Caco-2 (cell line): Measurements from ENCODE around the gene TRIM66. TPM values are rescaled to one million over a fixed set of nuclear protein-coding genes. Genes with fewer than 3 reads are reported as not detected.

Experiments used
- BruUV-seq: library from RNA; stranded (reverse); fragments of 400-500 nt; replicated peaks from 2 replicates; lab custom pipeline; 2021; lab: Mats Ljungman, UMichigan
- CTCF ChIA-PET: fragments of 300-600 bp; sonication (Branson Sonifier 250); formaldehyde crosslinking; loops from one replicate; lab custom pipeline; 2022; ENCODE audit warnings: antibody characterized with exemption; lab: Charles Lee
- POLR2A ChIA-PET: fragments of 300-600 bp; sonication (Branson Sonifier 250); formaldehyde crosslinking; loops from one replicate; lab custom pipeline; 2022; ENCODE audit warnings: antibody characterized with exemption; lab: Charles Lee
- DNase-seq, 2 experiments: peaks; one replicate each; pipeline versions ENCODE4 v3.0.0 to v3.0.0-alpha.2; 2020 to 2022
- H3K27me3 ChIP-seq: replicated peaks from 2 replicates; pipeline ENCODE4 v1.6.0; 2011; ENCODE audit warnings: low read length; ENCODE audit not compliant: control insufficient read depth, insufficient read depth
- H3K36me3 ChIP-seq: 2 replicates; pipeline ENCODE4 v1.5.1; 2011; ENCODE audit warnings: low read length; ENCODE audit not compliant: control insufficient read depth, insufficient read depth
- H3K4me1 ChIP-seq: fragments of 250-450 bp; sonication (Bioruptor Pico); 2 replicates; pipeline ENCODE4 v1.5.1; 2020; ENCODE audit warnings: mild to moderate bottlenecking
- H3K4me3 ChIP-seq: 2 replicates; pipeline ENCODE4 v1.5.1; 2011; ENCODE audit warnings: low read depth, mild to moderate bottlenecking, control low read depth, low read length
- H3K9me3 ChIP-seq: fragments of 250-450 bp; sonication (Bioruptor Pico); 2 replicates; pipeline ENCODE4 v1.5.1; 2020; ENCODE audit warnings: mild to moderate bottlenecking, moderate library complexity
- H3K27ac Mint-ChIP-seq: one replicate; pipeline ENCODE4 v1.8.0; 2022; ENCODE audit warnings: mixed read lengths; ENCODE audit not compliant: unreplicated experiment
- H3K27me3 Mint-ChIP-seq: one replicate; pipeline ENCODE4 v1.8.0; 2022; ENCODE audit warnings: mixed read lengths; ENCODE audit not compliant: insufficient read depth, unreplicated experiment
- H3K36me3 Mint-ChIP-seq: one replicate; pipeline ENCODE4 v1.8.0; 2022; ENCODE audit warnings: mild to moderate bottlenecking, mixed read lengths; ENCODE audit not compliant: insufficient read depth, unreplicated experiment
- H3K4me1 Mint-ChIP-seq: one replicate; pipeline ENCODE4 v1.8.0; 2022; ENCODE audit warnings: low read depth, mixed read lengths; ENCODE audit not compliant: unreplicated experiment
- H3K4me3 Mint-ChIP-seq: one replicate; pipeline ENCODE4 v1.8.0; 2022; ENCODE audit warnings: mild to moderate bottlenecking, moderate library complexity, mixed read lengths; ENCODE audit not compliant: unreplicated experiment
- H3K9me3 Mint-ChIP-seq: one replicate; pipeline ENCODE4 v1.8.0; 2022; ENCODE audit warnings: mixed read lengths; ENCODE audit not compliant: unreplicated experiment
- intact Hi-C: fragments of 100-400 bp; cut with micrococcal nuclease; formaldehyde crosslinking; loops from one replicate; pipeline ENCODE4 v1.10.0; 2022; ENCODE audit not compliant: unreplicated experiment
- total RNA-seq: library from RNA; stranded (reverse); gene quantifications from 2 replicates; pipeline ENCODE4 v1.2.3, GENCODE V29; 2022
- TF ChIP-seq, protein P1 (sequence below), 2 experiments: fragments of 200-600 bp in 1 of 2; IDR thresholded peaks; 1 replicate in 1 of 2; 2 replicates in 1 of 2; pipeline versions ENCODE4 v1.5.1 to v1.8.0; 2011 to 2022; ENCODE audit warnings: antibody characterized with exemption in 1 of 2, control low read depth in 1 of 2, inconsistent platforms in 1 of 2, low read depth in 1 of 2, low read length in 1 of 2, mild to moderate bottlenecking in 1 of 2, moderate library complexity in 1 of 2; ENCODE audit not compliant: insufficient read depth in 1 of 2, severe bottlenecking in 1 of 2, unreplicated experiment in 1 of 2

TRIM66 gene
- total RNA-seq, 1 experiment from 2014 or later = 18.4 TPM

DNA sequence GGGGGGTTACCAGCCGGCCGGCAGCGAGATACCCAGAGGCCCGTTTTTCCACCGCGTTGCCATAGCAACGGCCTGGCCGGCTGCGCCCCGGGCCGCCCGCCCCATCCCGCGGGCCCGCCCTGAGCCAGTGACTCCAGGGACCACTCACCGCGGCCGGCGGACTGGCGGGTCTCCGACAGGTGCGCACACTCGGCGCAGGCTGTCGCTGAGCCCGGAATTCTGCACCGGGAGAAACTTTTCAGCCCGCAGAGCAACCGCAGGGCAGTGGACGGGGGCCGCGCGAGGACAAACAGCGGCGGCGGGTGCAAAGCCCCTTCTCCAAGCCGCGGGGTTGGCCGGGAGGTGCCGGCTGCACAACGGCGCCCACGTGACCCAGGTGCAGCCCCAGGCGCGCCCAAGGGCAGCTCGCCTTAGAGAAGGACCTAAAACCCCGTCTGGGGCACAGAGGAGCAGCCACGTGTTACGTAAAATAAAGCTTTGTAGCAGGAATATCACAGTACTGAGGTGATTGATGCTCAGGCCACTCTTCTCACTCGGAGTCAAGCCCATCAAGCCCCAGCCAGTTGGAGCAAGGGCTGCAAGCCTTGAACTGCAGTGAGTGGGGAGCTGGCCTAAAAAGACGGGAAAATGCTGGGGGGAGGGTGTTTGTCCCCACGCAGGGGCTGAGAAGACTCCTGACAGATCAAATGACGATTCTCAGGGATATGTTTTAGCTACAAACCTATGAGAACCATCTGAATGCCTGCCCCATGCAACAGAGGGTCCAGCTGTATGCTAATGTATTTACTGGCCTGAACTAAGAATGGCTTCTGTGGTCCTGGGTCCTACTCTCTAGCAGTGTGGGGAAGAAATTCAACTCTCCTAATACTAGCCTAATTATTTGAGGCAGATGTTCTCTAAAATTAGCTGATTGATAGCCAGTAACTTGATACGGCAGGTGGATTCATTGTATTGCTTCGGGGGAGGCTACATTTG, 88.2 kb downstream of the TRIM66 start, which contains the start of gene STK33:
Gene STK33, minus strand, starts transcription at position 294 of the 975 bp plus-strand sequence. CDS start 119,323 bp downstream, outside the sequence.
- H3K9me3 ChIP-seq = no peaks in the 10 kb centered on the region
- H3K4me1 ChIP-seq = no peaks in the 10 kb centered on the region
- peak; percentile 40 to 45 for DNase-seq
- Mint-ChIP-seq H3K27ac (no peak within 1 kb of the TSS), H3K36me3 (no peaks in the 10 kb centered on the region), H3K9me3 (no peaks in the 10 kb centered on the region), H3K27me3 (peaks cover 18% of the 10 kb centered on the region), H3K4me1 (no peaks in the 10 kb centered on the region), H3K4me3 (peak within 1 kb of the TSS; percentile 63)
- POLR2A ChIA-PET = no interaction called here
- H3K36me3 ChIP-seq = no peaks in the 10 kb centered on the region
- CTCF ChIA-PET = interaction anchor here (0.7 kb wide), 1 partner anchor 10 kb away, joined by 3 read pairs; no protein-coding TSS in a partner anchor
- peak within 1 kb of the TSS; percentile 45 for H3K4me3 ChIP-seq
- BruUV-seq = no TSS peak
- TF ChIP-seq, protein P1, sequence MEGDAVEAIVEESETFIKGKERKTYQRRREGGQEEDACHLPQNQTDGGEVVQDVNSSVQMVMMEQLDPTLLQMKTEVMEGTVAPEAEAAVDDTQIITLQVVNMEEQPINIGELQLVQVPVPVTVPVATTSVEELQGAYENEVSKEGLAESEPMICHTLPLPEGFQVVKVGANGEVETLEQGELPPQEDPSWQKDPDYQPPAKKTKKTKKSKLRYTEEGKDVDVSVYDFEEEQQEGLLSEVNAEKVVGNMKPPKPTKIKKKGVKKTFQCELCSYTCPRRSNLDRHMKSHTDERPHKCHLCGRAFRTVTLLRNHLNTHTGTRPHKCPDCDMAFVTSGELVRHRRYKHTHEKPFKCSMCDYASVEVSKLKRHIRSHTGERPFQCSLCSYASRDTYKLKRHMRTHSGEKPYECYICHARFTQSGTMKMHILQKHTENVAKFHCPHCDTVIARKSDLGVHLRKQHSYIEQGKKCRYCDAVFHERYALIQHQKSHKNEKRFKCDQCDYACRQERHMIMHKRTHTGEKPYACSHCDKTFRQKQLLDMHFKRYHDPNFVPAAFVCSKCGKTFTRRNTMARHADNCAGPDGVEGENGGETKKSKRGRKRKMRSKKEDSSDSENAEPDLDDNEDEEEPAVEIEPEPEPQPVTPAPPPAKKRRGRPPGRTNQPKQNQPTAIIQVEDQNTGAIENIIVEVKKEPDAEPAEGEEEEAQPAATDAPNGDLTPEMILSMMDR (IDR thresholded peaks at IDR 0.05; ENCODE audit: insufficient read depth in 1 of 2, low read depth in 1 of 2, low read length in 1 of 2, severe bottlenecking in 1 of 2, unreplicated experiment in 1 of 2) = no peak
- intact Hi-C loops = no loop called here
- H3K27me3 ChIP-seq = no peaks in the 10 kb centered on the region

DNA sequence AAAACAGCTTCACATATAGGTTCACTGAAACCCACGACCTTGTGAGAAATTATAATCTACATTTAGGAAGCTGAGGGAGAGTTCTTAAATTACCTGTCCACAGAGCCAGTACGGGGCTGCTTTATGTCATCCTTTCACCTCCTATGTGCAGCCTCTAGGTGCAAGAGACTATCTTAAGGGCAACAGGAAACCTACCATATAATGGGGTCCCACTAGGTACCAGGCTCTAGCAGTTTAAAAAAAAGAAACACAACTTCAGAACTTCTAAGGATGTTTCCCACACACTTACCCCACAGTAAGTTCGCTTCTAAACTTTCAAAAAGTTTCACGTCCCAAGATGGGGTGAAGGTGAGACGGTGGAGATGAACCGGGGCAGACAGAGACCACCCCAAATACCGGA, 89.0 kb downstream of the TRIM66 start:
- H3K36me3 ChIP-seq = no peaks in the 10 kb centered on the region
- CTCF ChIA-PET = no interaction called here
- Mint-ChIP-seq H3K4me1 (no peaks in the 10 kb centered on the region), H3K27ac (no peak overlapping the region), H3K9me3 (no peaks in the 10 kb centered on the region), H3K36me3 (no peaks in the 10 kb centered on the region), H3K4me3 (peak overlapping the region; percentile 63), H3K27me3 (peaks cover 15% of the 10 kb centered on the region)
- no peaks in the 10 kb centered on the region for H3K4me1 ChIP-seq
- BruUV-seq = no TSS peak
- POLR2A ChIA-PET = no interaction called here
- no peaks in the 10 kb centered on the region for H3K9me3 ChIP-seq
- TF ChIP-seq, protein P1 (IDR thresholded peaks at IDR 0.05; ENCODE audit: insufficient read depth in 1 of 2, low read depth in 1 of 2, low read length in 1 of 2, severe bottlenecking in 1 of 2, unreplicated experiment in 1 of 2) = no peak
- peak overlapping the region; percentile 45 for H3K4me3 ChIP-seq
- DNase-seq = no peak
- intact Hi-C loops = no loop called here
- H3K27me3 ChIP-seq = no peaks in the 10 kb centered on the region

DNA sequence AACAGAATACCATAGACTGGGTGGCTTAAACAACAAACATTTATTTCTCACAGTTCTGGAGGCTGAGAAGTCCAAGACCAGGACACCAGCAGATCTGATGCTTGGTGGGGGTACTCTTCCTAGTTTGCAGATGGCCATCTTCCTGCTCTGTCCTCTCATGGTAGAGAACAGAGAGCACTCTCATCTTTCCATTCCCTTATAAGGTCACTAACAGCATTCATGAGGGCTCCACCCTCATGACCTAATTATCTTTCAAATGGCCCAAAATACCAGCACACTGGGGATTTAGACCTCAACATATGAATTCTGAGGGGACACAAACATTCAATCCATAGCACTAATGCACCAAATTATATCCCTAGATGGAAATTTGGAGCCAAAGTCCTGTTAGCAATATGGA, 94.5 kb downstream of the TRIM66 start:
- ChIA-PET POLR2A (no interaction called here), CTCF (no interaction called here)
- TF ChIP-seq, protein P1 (IDR thresholded peaks at IDR 0.05; ENCODE audit: insufficient read depth in 1 of 2, low read depth in 1 of 2, low read length in 1 of 2, severe bottlenecking in 1 of 2, unreplicated experiment in 1 of 2) = no peak
- Histone ChIP-seq H3K4me1 (peaks cover 5% of the 10 kb centered on the region; the same call in 1 of the 2 replicates), H3K27me3 (no peaks in the 10 kb centered on the region), H3K4me3 (no peak overlapping the region), H3K9me3 (no peaks in the 10 kb centered on the region), H3K36me3 (no peaks in the 10 kb centered on the region)
- Mint-ChIP-seq H3K27ac (no peak overlapping the region), H3K9me3 (no peaks in the 10 kb centered on the region), H3K4me3 (no peak overlapping the region), H3K36me3 (no peaks in the 10 kb centered on the region), H3K27me3 (peaks cover 7% of the 10 kb centered on the region), H3K4me1 (no peaks in the 10 kb centered on the region)
- BruUV-seq = no TSS peak
- intact Hi-C loops = no loop called here
- no peak for DNase-seq
